ENCODE results near the gene CTXN1.

The CTXN1 gene

GRCh38 chr19:7933828-7934725 is 8.1 kb upstream of the CTXN1 start:
- no peaks in the 10 kb centered on the region for H3K79me2 ChIP-seq (ENCODE audit: insufficient read depth, low read length)
- H3F3A ChIP-seq (ENCODE audit: low read depth) = no peaks in the 10 kb centered on the region
- H3K4me2 ChIP-seq (ENCODE audit: low read depth, low read length, poor library complexity, severe bottlenecking) = no peak overlapping the region
- H3K9me3 ChIP-seq (ENCODE audit: insufficient read depth, low read depth, low read length) = no peaks in the 10 kb centered on the region
- TF ChIP-seq, protein P1, sequence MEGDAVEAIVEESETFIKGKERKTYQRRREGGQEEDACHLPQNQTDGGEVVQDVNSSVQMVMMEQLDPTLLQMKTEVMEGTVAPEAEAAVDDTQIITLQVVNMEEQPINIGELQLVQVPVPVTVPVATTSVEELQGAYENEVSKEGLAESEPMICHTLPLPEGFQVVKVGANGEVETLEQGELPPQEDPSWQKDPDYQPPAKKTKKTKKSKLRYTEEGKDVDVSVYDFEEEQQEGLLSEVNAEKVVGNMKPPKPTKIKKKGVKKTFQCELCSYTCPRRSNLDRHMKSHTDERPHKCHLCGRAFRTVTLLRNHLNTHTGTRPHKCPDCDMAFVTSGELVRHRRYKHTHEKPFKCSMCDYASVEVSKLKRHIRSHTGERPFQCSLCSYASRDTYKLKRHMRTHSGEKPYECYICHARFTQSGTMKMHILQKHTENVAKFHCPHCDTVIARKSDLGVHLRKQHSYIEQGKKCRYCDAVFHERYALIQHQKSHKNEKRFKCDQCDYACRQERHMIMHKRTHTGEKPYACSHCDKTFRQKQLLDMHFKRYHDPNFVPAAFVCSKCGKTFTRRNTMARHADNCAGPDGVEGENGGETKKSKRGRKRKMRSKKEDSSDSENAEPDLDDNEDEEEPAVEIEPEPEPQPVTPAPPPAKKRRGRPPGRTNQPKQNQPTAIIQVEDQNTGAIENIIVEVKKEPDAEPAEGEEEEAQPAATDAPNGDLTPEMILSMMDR (conservative IDR thresholded peaks at IDR 0.05; ENCODE audit: low read length) = no peak
- no peak for TF ChIP-seq EZH2phosphoT487 (IDR thresholded peaks at IDR 0.05; ENCODE audit: borderline replicate concordance)
- no peaks in the 10 kb centered on the region for H3K9me2 ChIP-seq (replicated peaks; ENCODE audit: low read depth, low read length)
- no peak overlapping the region for H3K4me3 ChIP-seq (ENCODE audit: low read length, poor library complexity, severe bottlenecking)
- H2AFZ ChIP-seq (ENCODE audit: low read length) = no peak overlapping the region
- H3K36me3 ChIP-seq (ENCODE audit: insufficient read depth, low read length) = peaks cover 48% of the 10 kb centered on the region; the same call in 1 of the 2 replicates
- H3K4me1 ChIP-seq (ENCODE audit: insufficient read depth, low read length, poor library complexity, severe bottlenecking) = no peaks in the 10 kb centered on the region
- no peak overlapping the region for H3K9ac ChIP-seq (ENCODE audit: low read depth, low read length, poor library complexity, severe bottlenecking)
- H4K20me1 ChIP-seq (ENCODE audit: insufficient read depth, low read length, poor library complexity, severe bottlenecking) = no peaks in the 10 kb centered on the region
- no peaks in the 10 kb centered on the region for H3K27me3 ChIP-seq (ENCODE audit: insufficient read depth, low read length, poor library complexity, severe bottlenecking)

DNA sequence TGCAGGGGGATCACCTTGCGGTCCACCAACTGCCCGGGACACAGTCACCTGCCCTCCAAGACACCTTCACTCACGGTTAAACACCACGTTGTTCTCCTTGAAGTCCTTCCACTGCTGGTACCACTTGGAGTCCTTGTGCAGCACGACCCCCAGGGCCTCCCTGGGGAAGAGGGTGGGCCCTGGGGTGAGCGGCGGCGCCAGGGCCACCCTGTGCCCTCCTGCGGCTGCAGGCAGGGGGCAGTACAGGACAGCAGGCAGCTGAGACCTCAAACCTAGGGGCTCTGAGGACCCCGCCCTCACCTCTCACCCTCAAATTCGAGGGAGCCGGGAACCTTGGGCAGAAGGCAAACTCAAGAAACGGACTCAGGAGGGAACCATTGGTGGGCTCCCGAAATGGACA is 7.5 kb upstream of the CTXN1 start:
- no peak overlapping the region for H3K4me3 ChIP-seq (ENCODE audit: low read length, poor library complexity, severe bottlenecking)
- no peaks in the 10 kb centered on the region for H3K4me1 ChIP-seq (ENCODE audit: insufficient read depth, low read length, poor library complexity, severe bottlenecking)
- no peaks in the 10 kb centered on the region for H3F3A ChIP-seq (ENCODE audit: low read depth)
- TF ChIP-seq EZH2phosphoT487 (IDR thresholded peaks at IDR 0.05; ENCODE audit: borderline replicate concordance) = no peak
- TF ChIP-seq, protein P1 (conservative IDR thresholded peaks at IDR 0.05; ENCODE audit: low read length) = peak; percentile 41
- no peak overlapping the region for H3K4me2 ChIP-seq (ENCODE audit: low read depth, low read length, poor library complexity, severe bottlenecking)
- no peak overlapping the region for H2AFZ ChIP-seq (ENCODE audit: low read length)
- no peak overlapping the region for H3K9ac ChIP-seq (ENCODE audit: low read depth, low read length, poor library complexity, severe bottlenecking)
- no peaks in the 10 kb centered on the region for H3K27me3 ChIP-seq (ENCODE audit: insufficient read depth, low read length, poor library complexity, severe bottlenecking)
- no peaks in the 10 kb centered on the region for H3K9me2 ChIP-seq (replicated peaks; ENCODE audit: low read depth, low read length)
- peaks cover 48% of the 10 kb centered on the region; the same call in 1 of the 2 replicates for H3K36me3 ChIP-seq (ENCODE audit: insufficient read depth, low read length)
- H3K9me3 ChIP-seq (ENCODE audit: insufficient read depth, low read depth, low read length) = no peaks in the 10 kb centered on the region
- no peaks in the 10 kb centered on the region for H3K79me2 ChIP-seq (ENCODE audit: insufficient read depth, low read length)
- no peaks in the 10 kb centered on the region for H4K20me1 ChIP-seq (ENCODE audit: insufficient read depth, low read length, poor library complexity, severe bottlenecking)

DNA sequence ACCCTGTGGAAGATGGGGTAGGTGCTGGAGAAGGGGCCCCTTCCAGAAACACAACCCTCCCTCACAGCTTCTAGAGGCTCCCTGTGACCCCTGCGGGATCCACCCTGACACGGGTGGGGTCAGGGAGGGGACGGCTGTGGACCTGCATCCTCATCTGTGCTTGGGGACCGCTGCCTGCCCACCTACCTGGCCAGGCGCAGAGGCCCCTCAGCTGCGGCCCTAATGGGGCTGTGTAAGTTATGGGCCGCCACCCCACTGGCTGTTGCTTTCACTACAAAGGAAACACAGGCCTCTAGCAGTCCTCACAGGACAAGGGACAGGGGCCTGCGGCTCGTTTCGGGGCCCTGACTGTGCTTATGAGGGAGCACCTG is 7.0 kb upstream of the CTXN1 start:
- H3K36me3 ChIP-seq (ENCODE audit: insufficient read depth, low read length) = peaks cover 44% of the 10 kb centered on the region; the same call in 1 of the 2 replicates

More for the DNA sequence above, 7.0 kb upstream of the CTXN1 start:
- H3F3A ChIP-seq (ENCODE audit: low read depth) = no peaks in the 10 kb centered on the region
- no peaks in the 10 kb centered on the region for H3K9me2 ChIP-seq (replicated peaks; ENCODE audit: low read depth, low read length)
- no peak overlapping the region for H3K4me3 ChIP-seq (ENCODE audit: low read length, poor library complexity, severe bottlenecking)
- no peaks in the 10 kb centered on the region for H3K4me1 ChIP-seq (ENCODE audit: insufficient read depth, low read length, poor library complexity, severe bottlenecking)
- no peak overlapping the region for H3K4me2 ChIP-seq (ENCODE audit: low read depth, low read length, poor library complexity, severe bottlenecking)
- H3K9ac ChIP-seq (ENCODE audit: low read depth, low read length, poor library complexity, severe bottlenecking) = no peak overlapping the region
- no peaks in the 10 kb centered on the region for H3K9me3 ChIP-seq (ENCODE audit: insufficient read depth, low read depth, low read length)
- no peaks in the 10 kb centered on the region for H4K20me1 ChIP-seq (ENCODE audit: insufficient read depth, low read length, poor library complexity, severe bottlenecking)
- H3K27me3 ChIP-seq (ENCODE audit: insufficient read depth, low read length, poor library complexity, severe bottlenecking) = no peaks in the 10 kb centered on the region
- no peak for TF ChIP-seq EZH2phosphoT487 (IDR thresholded peaks at IDR 0.05; ENCODE audit: borderline replicate concordance)
- TF ChIP-seq, protein P1 (conservative IDR thresholded peaks at IDR 0.05; ENCODE audit: low read length) = no peak
- H2AFZ ChIP-seq (ENCODE audit: low read length) = no peak overlapping the region
- H3K79me2 ChIP-seq (ENCODE audit: insufficient read depth, low read length) = no peaks in the 10 kb centered on the region

All from Loucy (cell line).